ENCODE measurements around the gene TBX1. TPM values are rescaled to one million over a fixed set of nuclear protein-coding genes. Genes with fewer than 3 reads are reported as not detected.
A peak's percentile ranks its signal among the peaks of the same experiment; 100 is the strongest.

TBX1 gene
- total RNA-seq, 2 experiments from 2014 or later: 0.23 TPM; not detected in 1

DNA sequence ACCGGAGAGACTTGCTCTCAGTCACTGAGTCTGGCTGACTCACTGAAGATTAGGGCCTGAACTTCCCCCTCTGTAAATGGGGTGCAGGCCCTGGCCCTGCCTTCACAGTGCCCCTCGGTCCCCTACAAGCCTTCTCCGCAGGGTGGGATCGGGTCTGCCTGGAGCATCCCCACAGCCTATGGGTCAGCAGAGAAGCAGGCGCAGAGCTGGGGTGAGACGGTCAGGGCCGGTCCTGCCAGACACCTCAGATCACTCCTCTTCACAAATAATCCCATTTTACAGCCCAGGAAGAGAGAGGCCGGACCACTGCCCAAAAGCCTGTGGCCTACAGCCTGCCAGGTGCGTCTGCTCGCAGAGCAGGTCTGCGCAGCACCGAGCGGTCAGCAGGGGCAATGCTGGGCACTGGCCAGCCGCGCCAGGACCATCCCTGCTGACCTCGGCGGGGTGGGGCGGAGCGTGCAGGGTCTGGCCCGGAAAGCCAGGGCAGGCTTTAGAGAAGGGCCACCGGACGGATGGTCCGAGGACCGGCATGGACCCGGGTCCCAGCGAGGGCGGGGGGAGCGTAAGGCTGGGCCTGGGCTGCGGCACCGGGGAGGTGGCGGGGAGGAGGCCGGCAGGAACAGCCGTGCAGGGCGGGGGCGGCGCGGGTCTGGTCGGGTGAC, 46.8 kb upstream of the TBX1 start:
- no peaks in the 10 kb centered on the region for H3K9me2 ChIP-seq (ENCODE audit: insufficient read depth, low read length)
- H3K4me2 ChIP-seq (ENCODE audit: low read length): no peak overlapping the region
- ChIA-PET POLR2A (no interaction called here), CTCF (ENCODE audit: unreplicated experiment) (no interaction called here)
- H3K4me1 ChIP-seq (ENCODE audit: insufficient read depth, low read length, poor library complexity, severe bottlenecking): no peaks in the 10 kb centered on the region
- no peaks in the 10 kb centered on the region for H4K20me1 ChIP-seq (ENCODE audit: insufficient read depth, low read length)
- no peak overlapping the region for H3K4me3 ChIP-seq (ENCODE audit: low read depth, low read length, poor library complexity, severe bottlenecking)
- H3K36me3 ChIP-seq (ENCODE audit: insufficient read depth, low read length): no peaks in the 10 kb centered on the region
- TF ChIP-seq, protein P1, sequence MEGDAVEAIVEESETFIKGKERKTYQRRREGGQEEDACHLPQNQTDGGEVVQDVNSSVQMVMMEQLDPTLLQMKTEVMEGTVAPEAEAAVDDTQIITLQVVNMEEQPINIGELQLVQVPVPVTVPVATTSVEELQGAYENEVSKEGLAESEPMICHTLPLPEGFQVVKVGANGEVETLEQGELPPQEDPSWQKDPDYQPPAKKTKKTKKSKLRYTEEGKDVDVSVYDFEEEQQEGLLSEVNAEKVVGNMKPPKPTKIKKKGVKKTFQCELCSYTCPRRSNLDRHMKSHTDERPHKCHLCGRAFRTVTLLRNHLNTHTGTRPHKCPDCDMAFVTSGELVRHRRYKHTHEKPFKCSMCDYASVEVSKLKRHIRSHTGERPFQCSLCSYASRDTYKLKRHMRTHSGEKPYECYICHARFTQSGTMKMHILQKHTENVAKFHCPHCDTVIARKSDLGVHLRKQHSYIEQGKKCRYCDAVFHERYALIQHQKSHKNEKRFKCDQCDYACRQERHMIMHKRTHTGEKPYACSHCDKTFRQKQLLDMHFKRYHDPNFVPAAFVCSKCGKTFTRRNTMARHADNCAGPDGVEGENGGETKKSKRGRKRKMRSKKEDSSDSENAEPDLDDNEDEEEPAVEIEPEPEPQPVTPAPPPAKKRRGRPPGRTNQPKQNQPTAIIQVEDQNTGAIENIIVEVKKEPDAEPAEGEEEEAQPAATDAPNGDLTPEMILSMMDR (conservative IDR thresholded peaks at IDR 0.05; ENCODE audit: low read length): no peak
- TF ChIP-seq EZH2phosphoT487 (IDR thresholded peaks at IDR 0.05; ENCODE audit: borderline replicate concordance, low read depth, low read length): no peak
- H2AFZ ChIP-seq (ENCODE audit: low read length): no peak overlapping the region
- DNase-seq (ENCODE audit: low spot score): no peak
- H3K79me2 ChIP-seq (ENCODE audit: insufficient read depth, low read depth, low read length): no peaks in the 10 kb centered on the region
- H3K27ac ChIP-seq (ENCODE audit: low read depth, low read length, poor library complexity, severe bottlenecking): no peak overlapping the region
- intact Hi-C loops (cut with micrococcal nuclease; ENCODE audit: unreplicated experiment): no loop called here
- no peaks in the 10 kb centered on the region for H3K9me3 ChIP-seq (ENCODE audit: low read length)
- BruUV-seq (replicated peaks): no TSS peak

DNA sequence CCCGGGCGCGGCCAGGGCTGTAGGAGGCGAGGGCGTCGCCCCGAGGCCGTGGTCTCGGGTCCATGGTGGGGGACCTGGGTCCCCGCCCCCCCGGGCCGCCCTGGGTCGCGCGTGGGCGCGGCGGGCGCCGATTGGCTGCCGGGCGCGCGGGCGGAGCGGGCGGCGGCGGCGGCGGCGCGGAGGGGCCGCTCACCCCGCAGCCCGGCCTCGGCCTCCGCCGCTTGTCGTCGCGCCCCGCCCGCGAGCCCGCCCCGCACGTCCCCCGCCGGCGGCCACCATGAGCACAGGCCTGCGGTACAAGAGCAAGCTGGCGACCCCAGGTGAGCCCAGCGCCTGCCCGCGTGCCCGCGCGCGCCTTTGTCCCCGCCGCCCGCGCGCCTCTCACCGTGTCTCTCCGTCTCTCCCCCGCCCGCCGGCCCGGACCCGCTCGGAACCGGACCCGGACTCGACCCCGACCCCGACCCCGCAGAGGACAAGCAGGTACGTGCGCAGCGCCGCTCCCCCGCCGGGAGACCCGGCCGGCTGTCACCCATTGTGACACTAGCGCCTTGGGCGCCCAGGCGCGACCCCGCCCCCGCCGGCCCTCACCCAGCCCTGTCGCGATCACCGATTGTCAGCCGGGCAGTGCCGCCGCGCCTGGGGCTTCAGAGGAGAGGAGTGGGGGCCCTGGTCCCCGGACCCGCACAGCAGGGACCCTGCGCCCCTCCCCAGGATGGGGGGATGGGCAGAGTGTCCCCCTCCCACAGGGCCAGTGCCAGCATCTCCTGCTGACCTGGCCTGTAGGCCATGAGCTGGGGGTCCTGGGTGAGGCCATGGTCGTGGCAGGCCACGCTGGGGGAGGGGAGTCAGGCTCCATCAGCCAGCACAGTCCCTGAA, 46.0 kb upstream of the TBX1 start, which contains the start of gene SEPTIN5:
SEPTIN5 (plus strand) TSS at position 192 of the 876 bp plus-strand sequence; CDS start at position 278, 86 bp downstream.
- DNase-seq (ENCODE audit: low spot score): no peak
- Histone ChIP-seq H3K4me1 (ENCODE audit: insufficient read depth, low read length, poor library complexity, severe bottlenecking) (no peaks in the 10 kb centered on the region), H4K20me1 (ENCODE audit: insufficient read depth, low read length) (no peaks in the 10 kb centered on the region), H3K9me3 (ENCODE audit: low read length) (no peaks in the 10 kb centered on the region), H3K9me2 (ENCODE audit: insufficient read depth, low read length) (no peaks in the 10 kb centered on the region), H3K27ac (ENCODE audit: low read depth, low read length, poor library complexity, severe bottlenecking) (no peak within 1 kb of the TSS), H3K79me2 (ENCODE audit: insufficient read depth, low read depth, low read length) (no peaks in the 10 kb centered on the region), H3K4me2 (ENCODE audit: low read length) (peak within 1 kb of the TSS; percentile 29; the same call in 1 of the 2 replicates), H3K4me3 (ENCODE audit: low read depth, low read length, poor library complexity, severe bottlenecking) (no peak within 1 kb of the TSS), H2AFZ (ENCODE audit: low read length) (no peak within 1 kb of the TSS), H3K36me3 (ENCODE audit: insufficient read depth, low read length) (no peaks in the 10 kb centered on the region)
- intact Hi-C loops (cut with micrococcal nuclease; ENCODE audit: unreplicated experiment): no loop called here
- CTCF ChIA-PET (ENCODE audit: unreplicated experiment): no interaction called here
- TF ChIP-seq, protein P1 (conservative IDR thresholded peaks at IDR 0.05; ENCODE audit: low read length): no peak
- TF ChIP-seq EZH2phosphoT487 (IDR thresholded peaks at IDR 0.05; ENCODE audit: borderline replicate concordance, low read depth, low read length): no peak
- no TSS peak for BruUV-seq (replicated peaks)
- POLR2A ChIA-PET: no interaction called here
